ENCODE measurements around the gene CARS2. TPM values are rescaled to one million over a fixed set of nuclear protein-coding genes. Genes with fewer than 3 reads are reported as not detected.

CARS2 gene
- polyA plus RNA-seq, 1 donor (not counting 4 experiments of a cell fraction or from before 2014, with no cell fraction given), result 90.0 TPM

GRCh38 chr13:110700186-110700585, 5.7 kb downstream of the CARS2 start:
- FAIRE-seq (no peak), DNase-seq (ENCODE audit: low read depth, low spot score) (no peak)
- no peaks in the 10 kb centered on the region for H3K9me3 ChIP-seq (ENCODE audit: control insufficient read depth, low read depth, low read length)
- H3K36me3 ChIP-seq (ENCODE audit: control insufficient read depth in 2 of 2, extremely low read depth in 1 of 2, insufficient read depth in 2 of 2, low read length in 2 of 2), result peaks cover 28 to 44% of the 10 kb centered on the region in 2 experiments
- H3K27me3 ChIP-seq (ENCODE audit: control insufficient read depth, extremely low read depth, insufficient read depth, low read length), result no peaks in the 10 kb centered on the region
- H3K4me1 ChIP-seq (ENCODE audit: control insufficient read depth, extremely low read depth, insufficient read depth, low read length), result peaks cover 11% of the 10 kb centered on the region
- H3K27ac ChIP-seq (ENCODE audit: control insufficient read depth, insufficient read depth, low read length), result no peak overlapping the region
- no peak overlapping the region for H2AFZ ChIP-seq (ENCODE audit: control insufficient read depth, low read length)
- H3K79me2 ChIP-seq (ENCODE audit: control insufficient read depth, insufficient read depth, low read length), result peaks cover 49% of the 10 kb centered on the region
- H3K9me1 ChIP-seq (ENCODE audit: control insufficient read depth, extremely low read depth, insufficient read depth, low read length), result peaks cover 6% of the 10 kb centered on the region
- H3K9ac ChIP-seq (ENCODE audit: control insufficient read depth, extremely low read depth, insufficient read depth, low read length), result no peak overlapping the region
- H4K20me1 ChIP-seq (ENCODE audit: control insufficient read depth, extremely low read depth, insufficient read depth, low read length), result no peaks in the 10 kb centered on the region
- H3K4me3 ChIP-seq (ENCODE audit: control insufficient read depth in 2 of 3, extremely low read depth in 1 of 3, insufficient read depth in 2 of 3, low read depth in 1 of 3, low read length in 3 of 3), result no peak overlapping the region
- TF ChIP-seq EZH2 (IDR thresholded peaks at IDR 0.05; ENCODE audit: low read length), result no peak
- TF ChIP-seq CTCF (optimal IDR thresholded peaks at IDR 0.05 in 1 of 3, IDR thresholded peaks at IDR 0.05 in 1 of 3, conservative IDR thresholded peaks at IDR 0.05 in 1 of 3; ENCODE audit: extremely low read depth in 1 of 3, insufficient read depth in 2 of 3, low read length in 3 of 3), result no peak
- no peak overlapping the region for H3K4me2 ChIP-seq (ENCODE audit: control insufficient read depth, extremely low read depth, insufficient read depth, low read depth, low read length)
- dilution Hi-C loops (cut with MboI; ENCODE audit: extremely low pct_ligation_motif_present, low sequenced_read_pairs), result no loop called here

- no peak overlapping the region for H3K4me3 ChIP-seq (ENCODE audit: control insufficient read depth in 2 of 3, extremely low read depth in 1 of 3, insufficient read depth in 2 of 3, low read depth in 1 of 3, low read length in 3 of 3)
- H3K4me2 ChIP-seq (ENCODE audit: control insufficient read depth, extremely low read depth, insufficient read depth, low read depth, low read length), result no peak overlapping the region
- TF ChIP-seq EZH2 (IDR thresholded peaks at IDR 0.05; ENCODE audit: low read length) (no peak), CTCF (optimal IDR thresholded peaks at IDR 0.05 in 1 of 3, IDR thresholded peaks at IDR 0.05 in 1 of 3, conservative IDR thresholded peaks at IDR 0.05 in 1 of 3; ENCODE audit: extremely low read depth in 1 of 3, insufficient read depth in 2 of 3, low read length in 3 of 3) (no peak)
- peaks cover 9% of the 10 kb centered on the region for H3K4me1 ChIP-seq (ENCODE audit: control insufficient read depth, extremely low read depth, insufficient read depth, low read length)
- FAIRE-seq (no peak), DNase-seq (ENCODE audit: low read depth, low spot score) (no peak)
- no peak overlapping the region for H3K9ac ChIP-seq (ENCODE audit: control insufficient read depth, extremely low read depth, insufficient read depth, low read length)
- H3K27me3 ChIP-seq (ENCODE audit: control insufficient read depth, extremely low read depth, insufficient read depth, low read length), result no peaks in the 10 kb centered on the region
- no peaks in the 10 kb centered on the region for H3K9me3 ChIP-seq (ENCODE audit: control insufficient read depth, low read depth, low read length)
- peaks cover 46% of the 10 kb centered on the region for H3K79me2 ChIP-seq (ENCODE audit: control insufficient read depth, insufficient read depth, low read length)
- H3K27ac ChIP-seq (ENCODE audit: control insufficient read depth, insufficient read depth, low read length), result no peak overlapping the region
- no peak overlapping the region for H2AFZ ChIP-seq (ENCODE audit: control insufficient read depth, low read length)
- peaks cover 31 to 47% of the 10 kb centered on the region in 2 experiments for H3K36me3 ChIP-seq (ENCODE audit: control insufficient read depth in 2 of 2, extremely low read depth in 1 of 2, insufficient read depth in 2 of 2, low read length in 2 of 2)
- H3K9me1 ChIP-seq (ENCODE audit: control insufficient read depth, extremely low read depth, insufficient read depth, low read length), result peaks cover 6% of the 10 kb centered on the region
- H4K20me1 ChIP-seq (ENCODE audit: control insufficient read depth, extremely low read depth, insufficient read depth, low read length), result no peaks in the 10 kb centered on the region
- dilution Hi-C loops (cut with MboI; ENCODE audit: extremely low pct_ligation_motif_present, low sequenced_read_pairs), result no loop called here
These were observed 6.5 kb downstream of the CARS2 start for GRCh38 chr13:110699148-110700145.
